IPS-11a (cell line): ENCODE results near the gene MIOX.
"Not testable (repeated sequence)": the region's sequence is repeated elsewhere in the genome, so short reads cannot be mapped to it uniquely, and the experiment has no call there.

Experiments
- H3K4me3 ChIP-seq: one replicate; pipeline ENCODE4 v1.5.1; 2013; ENCODE audit warnings: low read depth, low read length, control low read depth

The MIOX gene

DNA sequence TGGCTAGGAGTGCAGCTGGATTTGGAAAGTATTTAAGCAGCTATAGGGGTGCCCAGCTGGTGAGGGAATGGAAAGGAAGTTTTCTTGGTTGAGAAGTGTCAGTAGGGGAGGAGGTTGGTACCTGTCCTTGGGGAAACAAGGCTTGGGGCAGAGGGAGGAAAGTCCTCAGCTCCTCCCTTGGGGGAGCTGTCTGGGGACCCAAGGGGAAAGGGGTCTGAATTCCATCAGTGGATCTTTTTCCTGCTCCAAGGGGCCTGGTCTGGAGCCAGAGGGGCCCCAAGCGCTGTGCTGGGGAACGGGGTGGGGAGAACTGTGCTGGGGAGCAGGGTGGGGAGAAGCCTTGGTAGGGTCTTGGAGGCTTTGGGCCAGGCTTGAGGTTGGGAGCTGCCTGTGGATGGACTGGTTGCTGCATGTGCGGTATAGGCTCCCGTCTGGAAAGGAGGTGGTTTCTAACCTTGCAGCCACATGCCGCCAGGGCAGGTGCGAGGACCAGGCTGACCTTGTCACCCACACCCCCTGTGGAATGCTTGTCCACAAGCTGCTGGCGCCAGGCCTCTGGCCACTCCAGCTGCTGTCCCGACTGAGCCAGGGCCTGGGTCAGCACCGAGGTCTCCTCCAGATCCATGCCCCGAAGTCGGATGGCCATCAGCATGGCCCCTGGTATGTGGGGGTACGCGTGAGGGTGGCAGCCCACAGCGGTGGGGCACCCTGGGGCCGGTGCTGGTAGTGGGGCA, 42.2 kb downstream of the MIOX start:
- H3K4me3 ChIP-seq = no peak overlapping the region

DNA sequence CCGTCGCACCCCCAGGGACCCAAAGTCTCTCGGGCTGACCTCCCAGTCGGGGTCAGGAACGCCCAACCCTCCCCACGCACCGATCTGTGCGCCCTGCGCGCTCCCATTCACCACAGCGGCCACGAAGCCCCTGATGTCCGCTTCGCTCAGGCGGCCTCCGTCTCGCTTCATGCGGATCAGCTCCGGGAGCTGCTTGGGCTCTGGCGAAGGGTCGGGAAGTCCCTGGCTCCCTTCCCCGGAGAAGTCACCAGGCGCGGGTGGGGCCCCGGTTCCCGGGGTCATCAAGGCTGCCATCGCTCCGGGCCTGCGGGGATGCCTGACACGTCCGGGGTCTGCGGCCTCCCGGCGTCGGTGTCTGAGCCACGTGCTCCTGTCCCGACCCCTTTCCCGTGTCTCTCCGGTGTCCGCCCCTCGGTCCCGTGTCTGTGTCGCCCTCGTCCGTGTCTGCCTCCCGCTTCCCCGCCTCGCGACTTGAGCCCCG, 42.8 kb downstream of the MIOX start:
- no peak overlapping the region for H3K4me3 ChIP-seq

DNA sequence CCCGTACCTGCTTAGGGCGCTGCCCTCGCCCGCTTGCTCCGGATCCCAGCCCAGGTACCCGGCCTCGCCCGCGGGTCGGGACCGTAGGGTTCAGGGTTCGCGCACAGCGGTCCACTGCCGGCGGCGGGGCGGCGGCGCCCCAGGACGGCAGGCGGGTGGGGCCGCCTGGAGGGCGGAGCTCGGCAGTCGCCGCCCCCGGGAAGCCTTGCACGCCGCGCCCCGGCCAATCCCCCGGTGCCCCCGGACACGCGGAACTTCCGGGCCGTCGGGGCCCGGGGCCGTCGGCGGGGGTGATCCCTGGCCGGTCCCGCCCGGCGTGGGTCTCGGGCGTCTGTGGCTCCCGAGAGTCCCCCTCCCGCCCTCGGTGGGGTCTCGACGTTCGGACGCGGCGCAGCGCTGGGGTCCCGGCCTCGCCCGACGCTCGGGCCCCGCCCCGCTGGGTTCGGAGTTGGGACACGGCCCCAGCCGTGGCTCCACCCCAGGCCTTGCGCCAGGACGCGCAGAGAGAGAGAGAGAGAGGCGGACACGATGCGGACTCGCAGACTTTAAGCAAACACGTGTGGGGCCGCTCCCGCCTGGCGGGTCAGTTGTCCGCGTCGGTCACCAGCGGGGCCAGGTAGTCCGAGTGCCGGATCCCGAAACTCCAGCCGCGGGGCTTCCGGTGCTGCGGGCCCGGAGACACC, 43.4 kb downstream of the MIOX start, which contains the start of gene TYMP:
Gene TYMP, minus strand, starts transcription at position 116 of the 683 bp plus-strand sequence. CDS start 303 bp downstream, outside the sequence.
- H3K4me3 ChIP-seq = peak within 1 kb of the TSS; percentile 27

DNA sequence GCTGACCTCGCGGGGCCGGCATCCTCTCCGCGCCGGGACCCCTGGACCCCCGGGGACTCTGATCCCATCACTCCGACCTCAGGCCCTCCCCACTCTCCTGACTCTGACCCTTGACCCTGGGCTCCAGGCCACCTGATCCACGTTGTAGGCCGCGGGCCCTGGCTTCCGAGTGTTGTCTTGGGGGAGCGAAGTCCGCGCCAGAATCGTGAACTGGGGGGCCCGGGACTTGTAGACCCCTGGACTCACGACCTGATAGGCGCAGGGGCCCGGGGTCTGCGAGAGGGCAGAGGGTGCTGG, 43.9 kb downstream of the MIOX start:
- H3K4me3 ChIP-seq = peak overlapping the region; percentile 27

DNA sequence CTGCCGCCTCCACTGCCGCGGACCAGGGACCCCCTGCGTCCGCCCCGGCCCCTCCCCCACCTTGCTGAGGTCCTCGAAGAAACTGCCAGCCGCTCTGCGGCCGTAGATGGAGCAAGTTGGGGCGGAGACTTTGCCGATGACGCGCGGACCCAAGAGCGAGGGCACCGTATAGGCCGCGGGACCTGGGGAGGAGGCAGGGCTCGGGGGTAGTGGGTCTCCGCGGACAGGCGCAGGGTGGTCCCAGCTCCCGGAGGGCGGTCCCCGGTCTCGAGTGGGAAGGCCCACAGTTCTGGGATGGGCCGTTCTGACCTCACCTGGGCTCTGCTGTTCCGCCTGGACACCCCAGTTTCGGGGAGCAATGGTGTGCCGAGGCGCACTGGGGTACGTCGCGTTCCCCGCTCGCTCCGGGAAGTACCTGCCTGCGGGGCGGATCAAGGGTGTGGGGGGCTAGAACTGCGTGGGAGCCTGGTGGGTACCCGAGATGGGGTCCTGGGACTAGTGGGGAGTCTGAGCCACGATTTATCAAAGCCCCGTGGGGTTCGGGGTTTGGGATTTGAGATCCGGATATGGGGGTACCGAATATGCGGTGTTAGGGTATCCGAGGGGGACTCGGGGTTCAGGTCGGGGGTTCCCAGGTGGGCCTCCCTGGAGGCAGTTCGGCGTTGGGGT, 44.4 kb downstream of the MIOX start:
- no peak overlapping the region for H3K4me3 ChIP-seq

DNA sequence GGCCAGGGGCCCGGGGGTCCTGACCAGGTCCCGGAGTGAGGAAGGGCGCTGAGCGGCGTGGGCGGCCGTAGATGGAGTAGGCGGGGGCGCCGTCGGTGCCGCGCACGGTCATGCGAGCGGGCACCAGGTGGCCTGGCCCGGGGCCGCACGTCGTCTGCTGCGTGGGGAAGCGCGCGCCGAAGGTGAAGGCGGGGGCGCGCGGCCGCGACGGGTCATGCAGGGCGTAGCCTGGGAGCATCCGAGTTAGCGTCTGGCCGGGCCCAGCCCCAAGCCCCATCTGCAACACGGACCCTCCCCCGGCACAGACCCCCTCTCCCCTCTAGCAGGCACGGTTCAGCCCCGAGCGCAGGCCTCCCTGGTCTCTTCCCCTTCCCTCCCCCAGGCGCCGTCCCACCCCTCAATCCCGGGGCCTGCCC, 44.9 kb downstream of the MIOX start:
- peak overlapping the region; percentile 28 for H3K4me3 ChIP-seq

DNA sequence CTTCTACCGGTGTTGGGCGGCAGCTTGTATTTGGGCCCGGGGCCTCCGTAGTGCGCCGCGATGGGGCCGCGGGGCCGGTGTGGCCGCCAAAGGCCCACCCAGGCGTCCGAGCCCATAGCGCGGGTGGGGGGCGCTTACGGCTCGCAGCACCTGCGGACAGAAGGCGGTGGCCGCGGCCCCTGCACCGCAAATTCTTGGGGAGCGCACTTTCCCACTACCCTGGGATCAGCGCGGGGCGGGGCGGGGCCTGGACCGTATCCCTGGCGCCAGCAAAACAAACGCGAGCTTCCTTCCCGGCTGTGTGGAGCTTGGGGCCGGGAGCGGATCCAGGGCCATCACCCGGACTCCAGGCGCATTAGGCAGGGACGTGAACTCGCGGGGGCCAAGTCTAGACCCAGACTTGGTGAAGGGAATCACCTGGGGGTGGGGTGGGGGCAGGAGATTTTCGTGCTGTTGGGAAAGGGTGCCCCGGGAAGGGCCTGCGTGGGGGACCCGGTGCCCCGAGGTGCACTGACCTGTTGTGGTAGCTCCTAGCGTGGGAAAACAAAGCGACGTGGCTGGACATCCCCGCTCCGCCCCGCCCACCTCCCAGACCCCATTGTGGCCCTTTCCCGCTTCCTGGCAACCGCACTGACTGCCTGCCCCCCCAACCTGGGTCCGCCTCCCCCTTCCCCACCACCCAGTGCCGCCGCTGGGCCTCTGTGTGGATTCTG, 45.5 kb downstream of the MIOX start:
- peak overlapping the region; percentile 28 for H3K4me3 ChIP-seq

DNA sequence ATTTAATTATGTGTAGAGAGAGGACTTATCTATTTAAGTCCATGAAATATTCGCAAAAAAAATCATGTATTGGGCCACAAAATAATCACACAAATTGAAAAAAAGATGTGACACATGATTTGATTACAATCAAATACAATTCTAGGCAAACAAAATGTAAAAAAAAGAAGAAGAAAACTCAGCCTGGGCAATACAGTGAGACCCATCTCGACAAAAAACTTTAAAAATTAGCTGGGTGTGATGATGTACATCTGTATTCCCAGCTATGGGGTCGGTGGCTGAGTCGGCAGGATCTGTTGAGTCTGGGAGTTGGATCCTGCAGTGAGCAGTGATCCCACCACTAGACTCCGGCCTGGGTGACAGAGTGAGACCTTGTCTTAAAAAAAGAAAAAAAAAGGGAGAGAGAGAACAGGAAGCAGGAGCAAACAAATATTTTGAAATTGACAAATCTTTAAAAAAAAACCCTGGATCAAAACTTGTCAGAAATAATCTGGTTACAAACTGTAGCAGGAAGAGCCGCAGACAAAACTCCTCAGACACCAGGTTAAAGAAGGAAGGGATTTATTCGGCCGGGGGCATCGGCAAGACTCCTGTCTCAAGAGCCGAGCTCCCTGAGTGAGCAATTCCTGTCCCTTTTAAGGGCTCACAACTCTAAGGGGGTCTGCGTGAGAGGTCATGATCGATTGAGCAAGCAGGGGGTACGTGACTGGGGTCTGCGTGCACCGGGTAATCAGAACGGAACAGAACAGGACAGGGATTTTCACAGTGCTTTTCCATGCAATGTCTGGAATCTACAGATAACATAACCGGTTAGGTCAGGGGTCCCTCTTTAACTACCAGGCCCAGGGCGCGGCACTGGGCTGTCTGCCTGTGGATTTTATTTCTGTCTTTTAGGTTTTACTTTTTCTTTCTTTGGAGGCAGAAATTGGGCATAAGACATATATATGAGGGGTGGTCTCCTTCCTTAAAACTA, 46.5 kb downstream of the MIOX start:
- no peak overlapping the region for H3K4me3 ChIP-seq

DNA sequence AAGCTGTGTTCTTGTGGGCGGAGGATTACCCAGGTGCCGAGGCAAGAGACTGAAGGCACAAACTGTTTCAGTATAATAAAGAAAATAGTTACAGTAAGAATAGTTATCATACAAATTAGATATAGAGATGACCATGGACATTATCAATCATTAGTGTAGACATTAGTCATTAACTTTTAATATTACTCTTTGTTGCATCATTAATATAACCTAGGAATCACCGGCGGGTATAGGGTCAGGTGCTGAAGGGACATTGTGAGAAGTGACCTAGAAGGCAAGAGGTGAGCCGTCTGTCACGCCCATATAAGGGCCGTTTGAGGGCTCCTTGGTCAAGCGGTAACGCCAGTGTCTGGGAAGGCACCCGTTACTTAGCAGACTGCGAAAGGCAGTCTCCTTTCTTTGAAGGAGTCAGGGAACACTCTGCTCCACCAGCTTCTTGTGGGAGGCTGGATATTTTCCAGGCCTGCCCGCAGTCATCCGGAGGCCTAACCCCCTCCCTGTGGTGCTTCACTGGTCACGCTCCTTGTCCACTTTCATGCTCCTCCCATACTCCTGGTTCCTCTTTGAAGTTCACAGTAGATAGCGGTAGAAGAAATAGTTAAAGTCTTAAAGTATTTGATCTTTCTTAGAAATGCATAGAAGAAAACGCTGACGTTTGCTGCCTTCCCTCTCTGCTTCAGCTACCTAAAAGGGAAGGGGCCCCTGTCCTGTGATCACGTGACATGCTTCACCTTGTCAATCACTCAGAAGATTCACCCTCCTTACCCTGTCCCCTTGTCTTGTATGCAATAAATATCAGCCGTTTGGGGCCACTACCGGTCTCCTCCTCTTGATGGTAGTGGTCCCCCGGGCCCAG, 47.4 kb downstream of the MIOX start:
- not testable (repeated sequence) for H3K4me3 ChIP-seq

DNA sequence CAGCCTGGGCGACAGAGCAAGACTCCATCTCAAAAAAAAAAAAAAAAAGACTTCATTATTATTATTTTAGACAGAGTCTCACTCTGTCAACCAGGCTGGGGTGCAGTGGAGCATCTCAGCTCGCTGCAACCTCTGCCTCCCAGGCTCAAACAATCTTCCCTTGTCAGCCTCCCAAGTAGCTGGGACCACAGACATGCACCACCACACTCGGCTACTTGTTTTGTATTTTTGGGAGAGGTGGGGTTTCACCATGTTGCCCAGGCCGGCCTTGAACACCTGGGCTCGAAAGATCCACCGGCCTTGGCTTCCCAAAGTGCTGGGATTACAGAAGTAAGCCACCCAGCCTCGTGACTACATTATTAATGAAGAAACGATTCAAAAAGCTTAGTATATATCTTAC, 48.5 kb downstream of the MIOX start:
- no peak overlapping the region for H3K4me3 ChIP-seq

DNA sequence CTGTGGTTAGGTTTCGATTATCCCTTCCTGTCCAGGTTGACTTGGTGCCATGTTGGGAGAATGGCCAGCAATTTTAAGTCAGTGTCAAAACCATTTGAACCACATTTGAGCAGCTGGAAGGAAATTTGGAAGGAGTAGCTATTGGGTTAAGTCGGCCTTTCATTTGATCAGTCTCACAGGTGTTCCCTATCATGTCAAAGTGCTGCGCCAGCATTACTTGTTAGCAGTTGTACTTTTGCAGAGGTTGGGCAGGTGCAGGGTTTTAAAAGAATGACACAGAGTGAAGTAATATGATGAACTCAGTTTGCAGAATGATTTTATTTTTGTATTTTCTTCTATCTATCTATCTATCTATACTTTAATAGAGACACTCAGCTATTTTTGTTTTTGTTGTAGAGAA, 49.6 kb downstream of the MIOX start:
- no peak overlapping the region for H3K4me3 ChIP-seq

DNA sequence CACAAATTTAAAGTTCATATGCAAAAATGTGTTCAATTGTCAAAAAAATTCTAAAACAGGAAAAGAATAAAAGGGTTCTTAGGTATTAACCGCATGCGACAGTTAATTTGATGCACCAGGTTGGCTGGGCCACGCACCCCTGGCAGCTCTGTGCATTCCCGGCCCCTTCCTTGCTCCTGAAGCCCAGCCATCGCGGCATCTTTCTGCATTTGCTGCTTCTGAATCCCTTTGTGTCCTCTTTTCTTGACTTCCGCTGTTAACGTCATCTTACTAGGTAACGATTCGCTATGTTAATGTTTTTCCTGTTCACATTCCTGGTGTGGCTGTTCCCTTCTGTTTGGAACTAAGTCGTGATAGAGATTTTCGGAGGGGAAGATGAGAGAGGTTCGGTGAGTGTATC, 51.1 kb downstream of the MIOX start:
- no peak overlapping the region for H3K4me3 ChIP-seq
